Measurements from ENCODE around the gene PKP3.

DNA sequence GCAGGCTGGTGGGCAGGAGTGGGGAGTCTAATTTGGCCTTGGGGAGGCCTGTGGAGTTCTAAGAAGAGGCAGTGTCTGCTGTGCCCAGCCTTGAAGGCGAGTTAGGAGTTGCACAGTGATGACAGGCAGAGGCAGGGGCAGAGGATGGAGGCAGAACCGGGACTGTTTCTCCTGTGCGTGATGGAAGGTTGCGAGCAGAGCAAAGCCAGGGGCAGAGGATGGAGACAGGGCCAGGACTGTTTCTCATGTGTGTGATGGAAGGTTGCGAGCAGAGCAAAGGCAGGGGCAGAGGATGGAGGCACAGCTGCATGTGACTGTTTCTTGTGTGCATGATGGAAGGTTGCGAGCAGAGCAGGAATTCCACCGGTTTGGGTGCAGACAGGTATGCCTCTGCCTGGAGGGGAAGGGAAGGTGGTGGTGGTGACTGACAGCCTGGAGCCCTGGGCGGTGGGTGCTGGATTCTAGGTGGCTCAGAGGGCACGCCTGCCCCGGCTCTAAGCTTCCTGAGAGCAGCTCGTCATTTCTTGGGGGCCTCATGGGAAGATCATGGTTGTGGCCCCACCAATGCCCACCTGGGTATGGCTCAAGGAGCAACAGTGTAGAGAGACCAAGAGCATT lies 16.0 kb upstream of the PKP3 start:
- TF ChIP-seq, protein P1, sequence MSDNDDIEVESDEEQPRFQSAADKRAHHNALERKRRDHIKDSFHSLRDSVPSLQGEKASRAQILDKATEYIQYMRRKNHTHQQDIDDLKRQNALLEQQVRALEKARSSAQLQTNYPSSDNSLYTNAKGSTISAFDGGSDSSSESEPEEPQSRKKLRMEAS (IDR thresholded peaks at IDR 0.05; ENCODE audit: low read depth, low read length), result no peak
- TF ChIP-seq, protein P2, sequence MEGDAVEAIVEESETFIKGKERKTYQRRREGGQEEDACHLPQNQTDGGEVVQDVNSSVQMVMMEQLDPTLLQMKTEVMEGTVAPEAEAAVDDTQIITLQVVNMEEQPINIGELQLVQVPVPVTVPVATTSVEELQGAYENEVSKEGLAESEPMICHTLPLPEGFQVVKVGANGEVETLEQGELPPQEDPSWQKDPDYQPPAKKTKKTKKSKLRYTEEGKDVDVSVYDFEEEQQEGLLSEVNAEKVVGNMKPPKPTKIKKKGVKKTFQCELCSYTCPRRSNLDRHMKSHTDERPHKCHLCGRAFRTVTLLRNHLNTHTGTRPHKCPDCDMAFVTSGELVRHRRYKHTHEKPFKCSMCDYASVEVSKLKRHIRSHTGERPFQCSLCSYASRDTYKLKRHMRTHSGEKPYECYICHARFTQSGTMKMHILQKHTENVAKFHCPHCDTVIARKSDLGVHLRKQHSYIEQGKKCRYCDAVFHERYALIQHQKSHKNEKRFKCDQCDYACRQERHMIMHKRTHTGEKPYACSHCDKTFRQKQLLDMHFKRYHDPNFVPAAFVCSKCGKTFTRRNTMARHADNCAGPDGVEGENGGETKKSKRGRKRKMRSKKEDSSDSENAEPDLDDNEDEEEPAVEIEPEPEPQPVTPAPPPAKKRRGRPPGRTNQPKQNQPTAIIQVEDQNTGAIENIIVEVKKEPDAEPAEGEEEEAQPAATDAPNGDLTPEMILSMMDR (IDR thresholded peaks at IDR 0.05; ENCODE audit: low read depth, low read length), result no peak

All from NB4 (cell line).